Activated T-cell treated with anti-CD3 and anti-CD28 coated beads, Interleukin-2, amount 50 U/mL, for 24 hours (primary cell): Measurements from ENCODE around the gene CXCL16.

Experiments
- DNase-seq: peaks from one replicate; pipeline ENCODE4 v3.0.0-alpha.2; 2020
- H3K27ac Mint-ChIP-seq: 2 replicates; pipeline ENCODE4 v1.8.0; 2020; ENCODE audit warnings: mild to moderate bottlenecking, mixed read lengths
- H3K27me3 Mint-ChIP-seq: 2 replicates; pipeline ENCODE4 v1.8.0; 2020; ENCODE audit warnings: mixed read lengths
- H3K36me3 Mint-ChIP-seq: 2 replicates; pipeline ENCODE4 v1.8.0; 2020; ENCODE audit warnings: low read depth, mixed read lengths
- H3K4me1 Mint-ChIP-seq: 2 replicates; pipeline ENCODE4 v1.8.0; 2020; ENCODE audit warnings: low read depth, mixed read lengths
- H3K4me3 Mint-ChIP-seq: 2 replicates; pipeline ENCODE4 v1.8.0; 2020; ENCODE audit warnings: mild to moderate bottlenecking, moderate library complexity, mixed read lengths
- H3K9me3 Mint-ChIP-seq: 2 replicates; pipeline ENCODE4 v1.8.0; 2020; ENCODE audit warnings: mixed read lengths

CXCL16 gene, protein sequence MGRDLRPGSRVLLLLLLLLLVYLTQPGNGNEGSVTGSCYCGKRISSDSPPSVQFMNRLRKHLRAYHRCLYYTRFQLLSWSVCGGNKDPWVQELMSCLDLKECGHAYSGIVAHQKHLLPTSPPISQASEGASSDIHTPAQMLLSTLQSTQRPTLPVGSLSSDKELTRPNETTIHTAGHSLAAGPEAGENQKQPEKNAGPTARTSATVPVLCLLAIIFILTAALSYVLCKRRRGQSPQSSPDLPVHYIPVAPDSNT

DNA sequence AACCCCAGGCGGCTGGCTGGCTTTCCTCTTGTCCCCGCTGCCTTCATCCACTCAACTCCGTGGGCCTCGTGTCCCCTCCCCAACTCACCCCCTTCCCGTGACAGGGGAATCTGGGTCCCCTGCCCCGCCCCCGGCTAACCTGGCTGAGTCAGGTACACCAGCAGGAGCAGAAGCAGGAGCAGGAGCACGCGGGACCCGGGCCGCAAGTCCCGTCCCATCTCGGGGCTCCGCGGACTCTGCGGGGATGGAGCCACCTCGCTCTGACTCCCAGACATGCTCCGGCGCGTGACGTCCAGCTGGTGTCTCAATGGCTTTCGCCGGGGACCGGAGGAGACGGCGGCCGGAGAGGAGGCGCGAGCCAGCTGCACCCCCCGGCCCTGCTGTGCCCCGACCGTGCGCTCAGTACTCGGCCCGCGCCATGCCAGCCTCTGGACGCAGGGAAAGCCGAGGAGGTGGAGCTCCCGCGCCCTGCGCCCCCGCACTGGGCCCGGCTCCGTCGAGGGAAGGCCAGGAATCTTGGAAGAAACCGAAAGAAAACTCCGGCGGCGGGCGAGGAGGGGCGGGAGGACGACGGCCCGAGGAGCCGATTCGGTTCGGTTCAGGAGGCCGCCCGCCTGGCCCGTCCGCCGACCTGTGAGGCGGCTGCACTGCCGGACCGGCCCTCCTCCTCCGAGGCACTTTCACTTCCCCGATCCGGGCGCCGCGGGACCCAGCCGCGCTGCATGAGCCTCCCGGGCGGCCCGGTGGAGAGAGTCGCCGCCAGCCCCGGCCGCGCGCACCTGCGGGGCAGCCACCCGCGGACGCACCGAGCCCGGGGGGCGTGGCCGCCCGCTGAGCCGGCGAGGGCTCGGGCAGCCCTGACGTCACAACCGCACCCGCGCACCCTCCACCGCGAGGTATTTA, at the start of gene CXCL16, which contains the start of gene ZMYND15:
CXCL16 (minus strand) TSS at position 807 of the 903 bp plus-strand sequence; CDS start at position 218, 589 bp downstream.
ZMYND15 (plus strand) TSS at position 712 of the 903 bp plus-strand sequence. CDS start 716 bp downstream, outside the sequence.
- H3K4me1 Mint-ChIP-seq, result peaks cover 24% of the 10 kb centered on the region
- no peaks in the 10 kb centered on the region for H3K9me3 Mint-ChIP-seq
- DNase-seq, result peak; percentile 64
- peak within 1 kb of the TSS; percentile 61 for H3K27ac Mint-ChIP-seq
- no peaks in the 10 kb centered on the region for H3K36me3 Mint-ChIP-seq
- peak within 1 kb of the TSS; percentile 73 for H3K4me3 Mint-ChIP-seq
- peaks cover 24% of the 10 kb centered on the region for H3K27me3 Mint-ChIP-seq

DNA sequence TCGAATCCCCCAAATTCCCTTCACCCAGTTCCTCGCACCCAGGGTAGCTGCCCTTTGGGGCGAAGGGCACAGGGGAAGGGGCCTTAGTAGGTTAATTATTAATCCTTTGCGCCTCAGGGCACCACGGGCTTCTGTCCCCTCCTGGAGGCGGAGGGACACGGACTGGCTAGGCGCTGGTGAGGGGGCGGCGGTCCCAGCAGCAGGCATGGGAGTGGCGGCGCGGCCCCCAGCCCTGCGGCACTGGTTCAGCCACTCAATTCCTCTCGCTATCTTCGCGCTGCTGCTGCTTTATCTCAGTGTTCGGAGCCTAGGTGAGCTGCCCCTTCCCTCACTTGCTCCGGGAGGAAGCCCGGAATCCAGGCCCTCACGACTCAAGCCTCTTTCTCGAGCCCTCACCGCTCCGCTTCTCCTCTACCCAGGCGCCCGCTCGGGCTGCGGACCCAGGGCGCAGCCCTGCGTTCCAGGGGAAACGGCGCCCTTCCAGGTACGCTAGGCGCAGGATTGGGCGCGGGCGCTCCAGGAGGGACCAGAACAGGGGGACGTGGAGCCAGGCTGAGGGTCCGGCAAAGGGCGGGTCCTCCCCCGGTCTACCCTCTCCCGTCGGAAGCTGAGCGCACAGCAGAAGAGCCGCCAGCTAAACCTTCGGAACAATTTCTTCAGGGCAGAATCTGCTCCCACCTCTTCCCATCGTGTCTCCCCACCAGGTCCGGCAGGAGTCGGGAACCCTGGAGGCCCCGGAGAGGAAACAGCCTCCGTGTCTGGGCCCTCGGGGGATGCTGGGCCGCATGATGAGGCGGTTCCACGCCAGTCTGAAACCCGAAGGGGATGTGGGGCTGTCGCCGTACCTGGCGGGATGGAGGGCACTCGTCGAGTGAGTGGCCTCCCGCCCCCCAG, 49.3 kb upstream of the CXCL16 start, which contains the start of gene GLTPD2:
GLTPD2 (plus strand) TSS at position 158 of the 894 bp plus-strand sequence; CDS start at position 206, 48 bp downstream.
- Mint-ChIP-seq H3K27ac (peak within 1 kb of the TSS; percentile 73), H3K27me3 (peaks cover 51% of the 10 kb centered on the region), H3K4me3 (peak within 1 kb of the TSS; percentile 72), H3K9me3 (no peaks in the 10 kb centered on the region), H3K4me1 (peaks cover 33% of the 10 kb centered on the region), H3K36me3 (no peaks in the 10 kb centered on the region)
- no peak for DNase-seq

DNA sequence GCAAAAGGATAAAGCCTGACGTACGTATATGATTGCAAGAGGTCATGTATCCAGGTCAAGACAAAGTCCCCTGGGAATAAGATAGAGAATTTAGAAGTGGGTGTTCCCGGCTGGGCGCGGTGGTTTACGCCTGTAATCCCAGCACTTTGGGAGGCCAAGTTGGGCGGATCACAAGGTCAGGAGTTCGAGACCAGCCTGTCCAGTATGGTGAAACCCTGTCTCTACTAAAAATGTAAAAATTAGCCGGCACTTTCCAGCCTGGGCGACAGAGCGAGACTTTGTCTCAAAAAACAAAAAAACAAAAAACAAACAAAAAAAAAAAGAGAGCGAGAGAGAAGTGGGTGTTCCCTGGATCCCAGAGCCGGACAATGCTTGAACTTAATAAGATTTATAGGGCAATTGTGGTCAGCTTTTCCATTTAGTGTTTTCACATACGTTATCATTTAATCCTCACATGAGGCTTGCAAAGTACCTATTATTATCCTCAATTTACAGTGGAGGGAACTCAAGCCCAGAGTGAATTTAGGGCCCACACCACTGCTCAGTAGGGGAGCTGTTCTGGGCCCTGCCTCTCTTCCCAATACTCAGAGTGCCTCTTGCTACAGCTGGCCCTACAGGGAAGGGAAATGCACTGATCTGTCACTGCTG, 48.6 kb upstream of the CXCL16 start:
- DNase-seq, result no peak
- peak overlapping the region; percentile 14 for H3K27ac Mint-ChIP-seq
- H3K4me1 Mint-ChIP-seq, result peaks cover 33% of the 10 kb centered on the region
- no peak overlapping the region for H3K4me3 Mint-ChIP-seq
- H3K9me3 Mint-ChIP-seq, result no peaks in the 10 kb centered on the region
- H3K27me3 Mint-ChIP-seq, result peaks cover 57% of the 10 kb centered on the region
- H3K36me3 Mint-ChIP-seq, result no peaks in the 10 kb centered on the region

DNA sequence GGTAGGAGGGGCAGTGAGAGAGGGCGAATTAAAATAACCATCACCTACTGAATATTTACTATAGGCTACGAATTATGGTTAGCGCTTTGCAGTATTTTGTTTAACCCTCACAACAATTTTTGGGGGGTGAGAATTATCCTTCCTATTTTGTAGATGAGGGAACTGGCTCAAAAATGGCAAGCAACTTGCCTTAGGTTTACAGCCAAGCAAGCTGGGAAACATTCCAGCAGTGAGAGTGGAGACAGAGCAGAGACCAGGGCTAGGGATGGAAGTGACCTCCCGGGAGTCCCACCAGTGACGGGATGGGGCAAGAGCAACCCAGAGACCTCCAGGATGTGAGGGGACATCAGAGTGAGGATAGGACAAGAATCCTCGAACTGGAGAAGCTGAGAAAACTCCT, 46.8 kb upstream of the CXCL16 start:
- Mint-ChIP-seq H3K4me3 (no peak overlapping the region), H3K36me3 (no peaks in the 10 kb centered on the region), H3K27ac (no peak overlapping the region), H3K4me1 (peaks cover 36% of the 10 kb centered on the region), H3K27me3 (peaks cover 70% of the 10 kb centered on the region), H3K9me3 (no peaks in the 10 kb centered on the region)
- DNase-seq, result no peak

DNA sequence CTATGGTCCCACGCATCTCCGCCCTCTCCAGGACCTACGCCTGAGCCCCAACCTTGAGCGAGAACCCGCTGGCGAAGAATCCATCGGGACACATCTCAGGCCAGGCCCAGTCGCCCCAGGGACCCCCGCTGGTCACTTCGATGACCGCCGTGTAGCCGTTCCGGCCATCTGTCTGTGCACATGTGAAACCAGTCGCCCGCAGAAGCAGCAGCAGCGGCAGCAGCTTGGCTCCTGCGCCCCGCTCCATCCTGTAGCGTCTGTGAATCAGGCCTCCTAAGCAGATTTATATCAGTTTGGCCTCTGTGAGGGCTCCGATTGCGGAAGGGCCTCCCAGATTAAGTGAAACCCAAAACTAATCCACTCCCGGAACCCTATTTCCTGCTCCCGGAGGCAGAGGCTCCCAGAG, 46.4 kb upstream of the CXCL16 start, which contains the start of gene VMO1:
VMO1 (minus strand) TSS at position 259 of the 406 bp plus-strand sequence; CDS start at position 247, 12 bp downstream.
- H3K4me1 Mint-ChIP-seq, result peaks cover 33% of the 10 kb centered on the region
- H3K9me3 Mint-ChIP-seq, result no peaks in the 10 kb centered on the region
- peak; percentile 37 for DNase-seq
- H3K4me3 Mint-ChIP-seq, result no peak within 1 kb of the TSS
- H3K27ac Mint-ChIP-seq, result no peak within 1 kb of the TSS
- peaks cover 70% of the 10 kb centered on the region for H3K27me3 Mint-ChIP-seq
- H3K36me3 Mint-ChIP-seq, result no peaks in the 10 kb centered on the region

DNA sequence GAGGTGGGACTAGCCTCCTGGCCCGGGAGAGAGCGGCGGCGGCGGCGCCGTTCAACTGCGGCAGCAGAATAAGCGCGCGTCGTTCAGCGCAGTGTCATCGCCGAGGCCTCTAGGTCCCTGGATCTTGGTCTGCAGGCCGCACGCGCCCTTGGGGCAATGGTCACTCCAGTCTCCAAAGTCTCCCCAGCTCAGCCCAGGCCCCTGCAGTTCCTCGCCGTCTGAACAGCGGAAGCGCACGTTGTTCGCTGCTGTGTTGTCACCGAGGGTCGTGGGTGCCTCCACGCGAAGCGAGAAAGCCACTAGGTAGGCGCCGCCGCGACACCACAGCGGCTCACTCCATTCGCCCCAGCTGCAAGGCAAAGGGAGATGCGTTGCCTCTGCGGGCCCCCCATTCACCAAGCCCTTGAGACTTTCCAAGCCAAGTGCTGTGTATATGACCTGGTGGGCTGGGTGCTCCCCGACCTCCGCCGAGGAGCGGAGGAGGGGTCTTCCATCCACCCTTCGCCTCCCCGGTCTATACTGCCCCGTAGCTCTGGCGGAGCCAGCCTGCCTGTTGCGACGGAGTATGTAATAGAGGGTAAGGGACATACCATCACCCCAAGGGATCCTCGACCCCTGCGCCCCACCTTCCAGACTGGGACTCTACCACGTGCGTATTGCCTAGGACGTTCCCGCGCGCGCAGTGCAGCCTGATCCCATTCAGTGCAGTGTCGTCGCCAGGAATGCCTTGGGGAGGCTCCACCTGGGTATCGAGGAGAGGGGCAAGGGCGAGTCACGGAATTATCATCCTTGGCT, 45.8 kb upstream of the CXCL16 start:
- no peak overlapping the region for H3K27ac Mint-ChIP-seq
- no peaks in the 10 kb centered on the region for H3K36me3 Mint-ChIP-seq
- DNase-seq, result peak; percentile 46
- no peak overlapping the region for H3K4me3 Mint-ChIP-seq
- peaks cover 28% of the 10 kb centered on the region for H3K4me1 Mint-ChIP-seq
- peaks cover 73% of the 10 kb centered on the region for H3K27me3 Mint-ChIP-seq
- no peaks in the 10 kb centered on the region for H3K9me3 Mint-ChIP-seq

DNA sequence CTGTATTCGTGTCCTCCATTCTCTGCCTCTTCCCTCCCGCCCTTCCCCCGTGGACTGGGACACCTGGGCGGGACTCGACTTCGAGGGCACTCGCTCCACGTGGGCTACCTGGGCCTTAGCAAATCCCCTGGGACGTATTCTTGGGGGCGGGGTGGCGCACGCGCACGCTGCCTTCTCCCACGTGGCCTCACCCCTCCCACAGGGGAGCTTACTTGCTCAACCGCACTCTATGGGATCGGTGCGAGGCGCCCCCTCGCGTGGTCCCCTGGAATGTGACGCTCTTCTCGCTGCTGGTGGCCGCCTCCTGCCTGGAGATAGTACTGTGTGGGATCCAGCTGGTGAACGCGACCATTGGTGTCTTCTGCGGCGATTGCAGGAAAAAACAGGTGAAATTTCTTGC, 42.9 kb upstream of the CXCL16 start:
- no peaks in the 10 kb centered on the region for H3K36me3 Mint-ChIP-seq
- H3K9me3 Mint-ChIP-seq, result no peaks in the 10 kb centered on the region
- H3K27ac Mint-ChIP-seq, result no peak overlapping the region
- no peak for DNase-seq
- peaks cover 22% of the 10 kb centered on the region for H3K4me1 Mint-ChIP-seq
- H3K4me3 Mint-ChIP-seq, result no peak overlapping the region
- H3K27me3 Mint-ChIP-seq, result peaks cover 62% of the 10 kb centered on the region

DNA sequence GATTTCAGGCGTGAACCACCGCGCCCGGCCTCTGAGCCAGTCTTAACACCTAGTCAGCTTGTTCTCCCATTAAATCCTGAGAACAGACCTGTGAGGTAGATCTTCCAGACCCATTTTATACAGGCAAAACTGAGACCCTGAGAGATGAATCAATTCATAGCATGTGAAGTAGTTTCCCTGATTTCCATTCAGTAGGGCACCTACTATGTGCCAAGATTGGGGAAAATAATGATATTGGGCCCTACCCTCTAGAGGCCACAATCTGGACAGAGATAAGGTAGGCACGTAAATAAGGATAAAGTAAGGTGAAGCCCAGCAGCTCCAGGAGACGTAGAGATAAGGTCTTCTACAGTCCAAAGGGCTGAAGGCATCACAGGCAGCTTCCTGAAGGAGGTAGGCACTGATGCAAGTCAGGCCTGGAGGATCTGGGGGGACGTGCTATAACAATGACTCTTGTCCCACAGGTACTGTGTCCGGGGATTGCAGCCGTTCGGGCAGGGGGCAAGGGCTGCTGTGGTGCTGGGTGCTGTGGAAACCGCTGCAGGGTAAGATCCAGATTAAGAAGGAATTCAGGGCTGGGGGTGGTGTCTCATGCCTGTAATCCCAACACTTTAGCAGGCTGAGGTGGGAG, 40.7 kb upstream of the CXCL16 start:
- Mint-ChIP-seq H3K4me3 (no peak overlapping the region), H3K36me3 (no peaks in the 10 kb centered on the region), H3K27me3 (peaks cover 41% of the 10 kb centered on the region), H3K9me3 (no peaks in the 10 kb centered on the region), H3K4me1 (peaks cover 6% of the 10 kb centered on the region), H3K27ac (no peak overlapping the region)
- DNase-seq, result no peak

DNA sequence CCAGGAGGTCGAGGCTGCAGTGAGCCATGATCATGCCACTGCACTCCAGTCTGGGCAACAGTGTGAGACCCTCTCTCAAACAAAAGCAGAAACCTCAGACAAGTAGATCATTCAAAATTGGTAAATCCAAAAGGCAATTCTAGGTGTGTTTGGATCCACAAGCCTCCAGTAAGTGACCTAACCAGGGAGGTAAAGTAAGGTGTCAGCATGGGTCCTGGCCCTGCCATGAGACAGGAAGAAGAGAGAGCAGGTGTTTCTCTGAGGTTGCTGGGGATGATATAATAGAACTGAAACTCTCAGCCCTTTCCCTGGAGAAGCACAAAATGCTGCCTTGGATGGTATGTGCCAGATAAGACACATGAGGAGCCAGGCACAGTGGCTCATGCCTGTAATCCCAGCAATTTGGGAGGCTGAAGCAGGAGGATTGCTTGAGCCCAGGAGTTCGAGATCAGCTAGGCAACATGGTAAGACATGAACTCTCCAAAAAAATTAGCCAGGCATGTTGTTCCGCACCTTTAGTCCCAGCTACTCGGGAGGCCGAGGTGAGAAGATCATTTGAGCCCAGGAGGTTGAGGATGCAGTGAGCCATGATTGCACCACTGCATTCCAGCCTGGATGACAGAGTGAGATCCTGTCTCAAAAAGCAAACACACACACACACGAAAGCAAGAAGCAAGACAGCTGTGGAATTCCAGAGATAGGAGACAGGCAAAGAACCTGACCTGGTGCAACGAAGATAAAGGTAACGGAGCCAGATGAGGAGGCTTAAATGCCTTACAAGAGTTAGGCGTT, 38.4 kb upstream of the CXCL16 start:
- peaks cover 3% of the 10 kb centered on the region for H3K4me1 Mint-ChIP-seq
- no peak overlapping the region for H3K4me3 Mint-ChIP-seq
- no peaks in the 10 kb centered on the region for H3K9me3 Mint-ChIP-seq
- peaks cover 22% of the 10 kb centered on the region for H3K27me3 Mint-ChIP-seq
- DNase-seq, result no peak
- no peaks in the 10 kb centered on the region for H3K36me3 Mint-ChIP-seq
- no peak overlapping the region for H3K27ac Mint-ChIP-seq

DNA sequence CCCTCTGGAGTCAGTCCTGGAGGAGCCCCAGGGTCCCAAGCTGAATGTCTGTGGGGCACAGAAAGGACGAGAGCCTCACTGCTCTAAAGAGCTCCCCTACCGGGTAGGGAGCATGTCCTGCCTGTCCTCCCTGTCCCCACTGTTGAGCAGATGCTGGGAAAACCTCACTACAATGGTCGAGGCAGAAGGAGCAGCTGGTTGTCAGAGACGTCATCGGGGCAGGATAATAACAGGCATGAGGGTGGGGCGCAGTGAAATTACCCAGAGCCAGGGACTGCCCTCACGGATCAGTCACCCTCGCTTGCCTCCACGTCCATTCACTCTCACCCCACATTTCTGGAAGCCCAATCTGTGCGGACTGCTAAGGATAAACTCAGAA, 32.5 kb upstream of the CXCL16 start:
- Mint-ChIP-seq H3K4me1 (peaks cover 5% of the 10 kb centered on the region), H3K9me3 (no peaks in the 10 kb centered on the region), H3K27me3 (no peaks in the 10 kb centered on the region), H3K4me3 (no peak overlapping the region), H3K36me3 (no peaks in the 10 kb centered on the region), H3K27ac (no peak overlapping the region)
- no peak for DNase-seq

DNA sequence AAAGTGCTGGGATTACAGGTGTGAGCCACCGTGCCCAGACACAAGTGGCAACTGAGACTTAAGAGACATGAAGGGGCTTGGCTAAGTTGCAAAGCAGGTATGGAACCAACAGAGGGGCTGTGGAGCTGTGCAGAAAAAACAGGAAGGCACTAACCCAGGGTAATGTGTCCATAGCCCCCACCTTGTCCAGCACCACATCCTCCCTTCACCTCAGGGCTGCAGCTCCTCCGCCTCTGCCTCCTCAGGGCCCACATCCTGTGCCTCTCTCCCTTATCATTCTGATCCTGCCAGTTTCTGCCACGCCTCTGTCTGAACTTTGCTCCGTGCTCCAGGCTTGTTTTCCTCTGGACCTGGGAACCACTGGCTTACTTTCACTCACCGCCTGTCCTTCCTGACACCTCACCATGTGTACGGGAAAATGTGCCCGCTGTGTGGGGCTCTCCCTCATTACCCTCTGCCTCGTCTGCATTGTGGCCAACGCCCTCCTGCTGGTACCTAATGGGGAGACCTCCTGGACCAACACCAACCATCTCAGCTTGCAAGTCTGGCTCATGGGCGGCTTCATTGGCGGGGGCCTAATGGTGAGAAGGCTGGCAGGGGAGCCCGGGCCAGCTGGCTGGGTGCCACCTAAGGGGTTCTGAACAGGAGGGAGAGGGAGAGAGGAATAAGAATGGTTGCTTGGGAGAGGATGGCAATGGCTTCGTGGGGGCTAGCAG, 31.9 kb upstream of the CXCL16 start, which contains the start of gene TM4SF5:
TM4SF5 (plus strand) TSS at position 368 of the 716 bp plus-strand sequence; CDS start at position 405, 37 bp downstream.
- Mint-ChIP-seq H3K36me3 (no peaks in the 10 kb centered on the region), H3K27ac (no peak within 1 kb of the TSS), H3K27me3 (no peaks in the 10 kb centered on the region), H3K4me1 (peaks cover 5% of the 10 kb centered on the region), H3K4me3 (no peak within 1 kb of the TSS), H3K9me3 (no peaks in the 10 kb centered on the region)
- no peak for DNase-seq
